H9 (cell line): ENCODE data around the gene PPAN. TPM values are rescaled to one million over a fixed set of nuclear protein-coding genes. Genes with fewer than 3 reads are reported as not detected.

Experiments
- DNase-seq: peaks from one replicate; pipeline ENCODE4 v3.0.0-alpha.2; 2017
- H2AFZ ChIP-seq: one replicate; pipeline ENCODE4 v1.6.1; 2013; ENCODE audit warnings: mild to moderate bottlenecking, low read length, control low read depth, moderate library complexity
- H2AK5ac ChIP-seq: 2 replicates; pipeline ENCODE4 v1.6.1; 2013; ENCODE audit warnings: low read length, control low read depth, mixed read lengths; ENCODE audit not compliant: insufficient read length
- H2BK120ac ChIP-seq: one replicate; pipeline ENCODE4 v1.6.1; 2013; ENCODE audit warnings: low read depth, mild to moderate bottlenecking, low read length, control low read depth, inconsistent platforms; ENCODE audit not compliant: poor library complexity, severe bottlenecking
- H2BK12ac ChIP-seq: 2 replicates; pipeline ENCODE4 v1.6.1; 2013; ENCODE audit warnings: low read length, control low read depth, mixed read lengths, low read depth; ENCODE audit not compliant: insufficient read length
- H2BK15ac ChIP-seq: 2 replicates; pipeline ENCODE4 v1.6.1; 2013; ENCODE audit warnings: low read depth, low read length, control low read depth
- H2BK20ac ChIP-seq: one replicate; pipeline ENCODE4 v1.6.1; 2013; ENCODE audit warnings: low read depth, mild to moderate bottlenecking, low read length, control low read depth, inconsistent platforms; ENCODE audit not compliant: poor library complexity, severe bottlenecking
- H2BK5ac ChIP-seq: 2 replicates; pipeline ENCODE4 v1.6.1; 2013; ENCODE audit warnings: low read length, control low read depth, mixed read lengths; ENCODE audit not compliant: insufficient read length
- H3K14ac ChIP-seq: 2 replicates; pipeline ENCODE4 v1.6.1; 2013; ENCODE audit warnings: low read length, control low read depth; ENCODE audit not compliant: insufficient read depth
- H3K18ac ChIP-seq: 2 replicates; pipeline ENCODE4 v1.6.1; 2013; ENCODE audit warnings: low read depth, mild to moderate bottlenecking, mixed read lengths, low read length, control low read depth; ENCODE audit not compliant: insufficient read length
- H3K23ac ChIP-seq: 2 replicates; pipeline ENCODE4 v1.6.1; 2013; ENCODE audit warnings: low read length, control low read depth, mixed read lengths, low read depth; ENCODE audit not compliant: insufficient read length
- H3K23me2 ChIP-seq: 2 replicates; pipeline ENCODE4 v1.6.1; 2013; ENCODE audit warnings: low read depth, mild to moderate bottlenecking, mixed read lengths, low read length, control low read depth; ENCODE audit not compliant: insufficient read length, poor library complexity, severe bottlenecking
- H3K27ac ChIP-seq: 2 replicates; pipeline ENCODE4 v1.5.1; 2013; ENCODE audit warnings: low read length, control low read depth, mixed read lengths, low read depth; ENCODE audit not compliant: insufficient read length
- H3K27me3 ChIP-seq: 2 replicates; pipeline ENCODE4 v1.6.1; 2013; ENCODE audit warnings: low read length, control low read depth, inconsistent platforms; ENCODE audit not compliant: insufficient read depth
- H3K4ac ChIP-seq: 2 replicates; pipeline ENCODE4 v1.6.1; 2013; ENCODE audit warnings: low read depth, mild to moderate bottlenecking, control low read depth, inconsistent platforms, low read length, moderate library complexity
- H3K4me1 ChIP-seq: 2 replicates; pipeline ENCODE4 v1.6.1; 2013; ENCODE audit warnings: low read length, control low read depth, inconsistent platforms; ENCODE audit not compliant: insufficient read depth
- H3K4me2 ChIP-seq: 2 replicates; pipeline ENCODE4 v1.6.1; 2013; ENCODE audit warnings: low read length, control low read depth, mixed read lengths; ENCODE audit not compliant: insufficient read length, insufficient read depth
- H3K56ac ChIP-seq: 2 replicates; pipeline ENCODE4 v1.6.1; 2013; ENCODE audit warnings: low read depth, mild to moderate bottlenecking, mixed read lengths, low read length, control low read depth; ENCODE audit not compliant: insufficient read length
- H3K79me1 ChIP-seq: 2 replicates; pipeline ENCODE4 v1.6.1; 2013; ENCODE audit warnings: low read depth, mild to moderate bottlenecking, moderate library complexity, low read length, control low read depth, inconsistent platforms; ENCODE audit not compliant: insufficient read depth, poor library complexity, severe bottlenecking
- H3K79me2 ChIP-seq: 2 replicates; pipeline ENCODE4 v1.6.1; 2013; ENCODE audit warnings: low read length, control low read depth, inconsistent platforms; ENCODE audit not compliant: insufficient read depth
- H3K9ac ChIP-seq: 2 replicates; pipeline ENCODE4 v1.6.1; 2013; ENCODE audit warnings: low read length, control low read depth, mixed read lengths; ENCODE audit not compliant: insufficient read length; ENCODE audit errors: extremely low read depth
- H3K9me3 ChIP-seq: one replicate; pipeline ENCODE4 v1.6.1; 2013; ENCODE audit warnings: low read depth, low read length, inconsistent platforms; ENCODE audit not compliant: control insufficient read depth
- H3T11ph ChIP-seq: one replicate; pipeline ENCODE4 v1.6.1; 2013; ENCODE audit warnings: mild to moderate bottlenecking, low read length, control low read depth, inconsistent platforms
- H4K20me1 ChIP-seq: one replicate; pipeline ENCODE4 v1.6.1; 2013; ENCODE audit not compliant: control insufficient read depth, insufficient read length, insufficient read depth
- H4K5ac ChIP-seq: 2 replicates; pipeline ENCODE4 v1.6.1; 2013; ENCODE audit warnings: low read depth, mild to moderate bottlenecking, mixed read lengths, low read length, control low read depth; ENCODE audit not compliant: insufficient read length
- H4K8ac ChIP-seq: replicated peaks from 2 replicates; pipeline ENCODE4 v1.6.1; 2013; ENCODE audit warnings: low read length, control low read depth, mixed read lengths, low read depth; ENCODE audit not compliant: insufficient read length
- H4K91ac ChIP-seq: 2 replicates; pipeline ENCODE4 v1.6.1; 2013; ENCODE audit warnings: low read depth, mild to moderate bottlenecking, moderate library complexity, mixed read lengths, low read length, control low read depth; ENCODE audit not compliant: insufficient read length
- H3K27ac Mint-ChIP-seq, 3 experiments: 2 replicates in 2 of 3; 3 replicates in 1 of 3; pipeline ENCODE4 v1.8.0; 2020 to 2021; ENCODE audit warnings: mixed read lengths in 3 of 3, mild to moderate bottlenecking in 1 of 3, moderate library complexity in 1 of 3
- H3K27me3 Mint-ChIP-seq: 2 replicates; pipeline ENCODE4 v1.8.0; 2021; ENCODE audit warnings: low read depth, mild to moderate bottlenecking, moderate library complexity, mixed read lengths
- H3K36me3 Mint-ChIP-seq, 3 experiments: 2 replicates in 2 of 3; 3 replicates in 1 of 3; pipeline ENCODE4 v1.8.0; 2020 to 2021; ENCODE audit warnings: low read depth in 3 of 3, mixed read lengths in 3 of 3; ENCODE audit not compliant: insufficient read depth in 1 of 3
- H3K4me1 Mint-ChIP-seq, 2 experiments: 2 replicates each; pipeline ENCODE4 v1.8.0; 2020; ENCODE audit warnings: mixed read lengths in 2 of 2
- H3K4me3 Mint-ChIP-seq, 2 experiments: 2 replicates in 1 of 2; 3 replicates in 1 of 2; pipeline ENCODE4 v1.8.0; 2020 to 2021; ENCODE audit warnings: mild to moderate bottlenecking in 2 of 2, mixed read lengths in 2 of 2, moderate library complexity in 1 of 2
- H3K9me3 Mint-ChIP-seq, 2 experiments: 2 replicates in 1 of 2; 3 replicates in 1 of 2; pipeline ENCODE4 v1.8.0; 2020; ENCODE audit warnings: mild to moderate bottlenecking in 2 of 2, mixed read lengths in 2 of 2, moderate library complexity in 1 of 2
- CTCF ChIP-seq: fragments of 200-600 bp; sonication (generic); conservative IDR thresholded peaks from 3 replicates; pipeline ENCODE4 v1.8.0; 2021; ENCODE audit warnings: antibody characterized with exemption, mild to moderate bottlenecking
- WGBS: extraction: QIAGEN DNeasy Blood & Tissue Kit; methylation state at CpG from one replicate; pipeline ENCODE4 v1.1.7; 2013; ENCODE audit warnings: missing lambda C conversion rate, low lambda C conversion rate, mixed read lengths; ENCODE audit not compliant: insufficient read length; ENCODE audit errors: extremely low coverage; 5-methylcytosine and 5-hydroxymethylcytosine counted together
- total RNA-seq: library from RNA; stranded (reverse); gene quantifications from 2 replicates; pipeline ENCODE4 v1.2.1, GENCODE V29; 2021

Gene PPAN
- total RNA-seq, 1 experiment from 2014 or later: 157 TPM

GRCh38 chr19:10136936-10137335 is 30.8 kb downstream of the PPAN start:
- DNase-seq: no peak
- Histone ChIP-seq H4K5ac (no peak overlapping the region), H2BK20ac (no peak overlapping the region), H2BK15ac (no peak overlapping the region), H3K18ac (no peak overlapping the region), H3K14ac (no peak overlapping the region), H4K91ac (no peak overlapping the region), H3K56ac (no peak overlapping the region), H3K79me1 (no peaks in the 10 kb centered on the region), H4K20me1 (no peaks in the 10 kb centered on the region), H3T11ph (no peak overlapping the region), H3K23me2 (no peaks in the 10 kb centered on the region), H2AFZ (no peak overlapping the region), H4K8ac (no peak overlapping the region), H2BK120ac (no peak overlapping the region), H3K4me1 (no peaks in the 10 kb centered on the region), H2BK12ac (no peak overlapping the region), H3K9ac (no peak overlapping the region), H3K4me2 (no peak overlapping the region), H3K27me3 (no peaks in the 10 kb centered on the region), H2AK5ac (no peak overlapping the region), H3K79me2 (0 out of 2 replicates have a peak, but pooled peaks cover under 1% of the 10 kb centered on the region), H3K27ac (no peak overlapping the region), H2BK5ac (no peak overlapping the region), H3K9me3 (no peaks in the 10 kb centered on the region), H3K4ac (no peak overlapping the region), H3K23ac (no peak overlapping the region)
- no peak for TF ChIP-seq CTCF
- no peaks in the 10 kb centered on the region for H3K4me1 Mint-ChIP-seq
- WGBS: no CpG with 5 or more reads among the region's 14 CpGs
- H3K27ac Mint-ChIP-seq: no peak overlapping the region
- H3K27me3 Mint-ChIP-seq: no peaks in the 10 kb centered on the region; the same call in 1 of the 2 replicates
- no peak overlapping the region for H3K4me3 Mint-ChIP-seq
- H3K9me3 Mint-ChIP-seq: no peaks in the 10 kb centered on the region
- H3K36me3 Mint-ChIP-seq: peaks cover 35 to 97% (median 66%) of the 10 kb centered on the region in 3 experiments; a peak in 6 of 7 replicates
